Nucleus accumbens (tissue), 56 donors: Measurements from ENCODE around the gene SBK2.

Experiments
- DNase-seq, 56 donors: peaks; one replicate each; lab custom pipeline; 2025; lab: John Stamatoyannopoulos, UW

Gene SBK2

GRCh38 chr19:55487924-55488687, 48.8 kb downstream of the SBK2 start, which contains the start of gene SSC5D:
SSC5D (plus strand) TSS chr19:55488436; CDS start chr19:55488590, 154 bp downstream.
- peak in 8 of 56 donors; percentile 12 to 43 (median 22) for DNase-seq

- peak in 2 of 56 donors; percentile 24 to 32 for DNase-seq
Measured at GRCh38 chr19:55486971-55487923, 49.7 kb downstream of the SBK2 start.

- DNase-seq = no peak
Measured at GRCh38 chr19:55486043-55486970, 50.6 kb downstream of the SBK2 start.

- DNase-seq = peak in 1 of 56 donors; percentile 47
Measured at GRCh38 chr19:55485439-55486011, 51.4 kb downstream of the SBK2 start.

GRCh38 chr19:55484593-55485438, 52.1 kb downstream of the SBK2 start, which contains the start of gene NAT14:
NAT14 (plus strand) TSS chr19:55485188; CDS start chr19:55485709, 521 bp downstream.
- peak in 45 of 56 donors; percentile 12 to 84 (median 56) for DNase-seq

- no peak for DNase-seq
Measured at GRCh38 chr19:55483706-55484592, 53.0 kb downstream of the SBK2 start.

GRCh38 chr19:55482967-55483705, 53.8 kb downstream of the SBK2 start:
- no peak for DNase-seq

GRCh38 chr19:55482156-55482961, 54.6 kb downstream of the SBK2 start:
- no peak for DNase-seq

GRCh38 chr19:55481794-55482155, 55.2 kb downstream of the SBK2 start:
- DNase-seq = no peak

GRCh38 chr19:55481148-55481793, 55.7 kb downstream of the SBK2 start:
- DNase-seq = no peak

- DNase-seq = no peak
Measured at GRCh38 chr19:55479451-55480230, 57.3 kb downstream of the SBK2 start.

- DNase-seq = no peak
Measured at GRCh38 chr19:55479045-55479444, 57.9 kb downstream of the SBK2 start.
